HG02840 (cell line): Measurements from ENCODE around the gene ZNF333.
"Not testable (repeated sequence)": the region's sequence is repeated elsewhere in the genome, so short reads cannot be mapped to it uniquely, and the experiment has no call there.

ENCODE experiments used
- ATAC-seq: cut with Tn5 transposase; IDR thresholded peaks from one replicate; pipeline ENCODE4 v1.9.1; 2021; ENCODE audit warnings: mild to moderate bottlenecking, moderate library complexity, moderate number of reproducible peaks; ENCODE audit not compliant: unreplicated experiment, low FRiP score

The ZNF333 gene

DNA sequence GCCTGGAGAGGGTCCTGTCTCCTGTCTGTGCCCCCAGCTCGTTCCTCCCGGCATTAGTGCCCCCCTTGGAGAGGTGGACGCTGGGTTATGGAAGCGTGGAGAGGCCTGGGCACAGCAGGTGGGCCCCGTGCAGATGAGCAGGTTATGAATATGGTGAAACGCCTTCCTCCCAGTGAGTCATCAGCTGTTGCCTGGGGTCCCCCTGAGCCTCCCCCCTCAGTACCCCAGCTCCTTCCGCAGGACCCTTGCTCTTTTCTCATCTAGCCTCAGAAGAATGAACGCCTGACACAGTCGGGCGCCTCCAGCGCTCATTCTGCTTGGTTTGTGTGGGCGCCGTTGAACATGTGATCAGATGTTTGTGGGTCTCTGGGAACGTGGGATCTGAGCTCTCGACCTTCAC, 76.0 kb downstream of the ZNF333 start:
- ATAC-seq, result not testable (repeated sequence)

DNA sequence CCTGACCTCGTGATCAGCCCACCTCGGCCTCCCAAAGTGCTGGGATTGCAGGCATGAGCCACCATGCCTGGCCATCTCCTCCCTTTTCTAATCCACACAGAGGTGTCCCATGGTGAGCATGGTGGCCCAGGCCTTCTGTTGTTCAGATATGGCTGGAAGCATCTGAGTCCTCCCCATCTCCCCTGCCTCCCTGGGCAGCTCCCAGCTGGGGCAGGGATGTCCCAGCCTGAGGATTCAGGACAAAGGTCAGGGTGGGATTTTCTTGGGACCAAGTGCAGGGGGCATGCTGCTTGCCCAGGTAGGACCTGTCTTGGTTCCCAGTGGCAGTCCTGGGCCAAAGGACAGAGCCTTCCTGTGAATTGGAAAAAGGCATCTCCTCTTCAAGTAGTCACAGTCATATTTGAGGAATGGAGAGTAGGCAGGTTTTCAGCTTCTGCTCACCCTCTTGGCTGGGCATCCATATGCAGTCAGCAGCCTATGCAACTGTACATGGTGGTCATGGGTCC, 77.7 kb downstream of the ZNF333 start:
- ATAC-seq, result no peak

DNA sequence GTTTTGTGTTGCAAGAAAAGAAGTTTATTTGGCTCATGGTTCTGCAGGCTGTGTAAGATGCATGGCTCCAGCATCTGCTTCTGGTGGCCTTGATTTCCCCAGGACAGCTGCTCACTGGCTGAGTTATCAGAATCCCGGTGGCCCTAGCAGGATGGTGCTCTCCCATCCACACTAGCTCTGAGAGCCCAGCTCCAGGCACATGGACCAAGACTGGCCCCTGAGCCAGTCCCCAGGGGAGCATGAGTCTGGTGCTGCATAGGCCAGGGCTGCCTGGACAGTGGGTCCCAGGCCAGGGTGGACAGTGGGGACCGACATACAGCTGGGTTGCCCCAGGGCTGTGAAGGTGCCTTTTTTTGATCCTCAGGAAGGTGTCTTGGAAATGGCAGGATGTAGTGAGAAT, 78.2 kb downstream of the ZNF333 start:
- ATAC-seq, result no peak

DNA sequence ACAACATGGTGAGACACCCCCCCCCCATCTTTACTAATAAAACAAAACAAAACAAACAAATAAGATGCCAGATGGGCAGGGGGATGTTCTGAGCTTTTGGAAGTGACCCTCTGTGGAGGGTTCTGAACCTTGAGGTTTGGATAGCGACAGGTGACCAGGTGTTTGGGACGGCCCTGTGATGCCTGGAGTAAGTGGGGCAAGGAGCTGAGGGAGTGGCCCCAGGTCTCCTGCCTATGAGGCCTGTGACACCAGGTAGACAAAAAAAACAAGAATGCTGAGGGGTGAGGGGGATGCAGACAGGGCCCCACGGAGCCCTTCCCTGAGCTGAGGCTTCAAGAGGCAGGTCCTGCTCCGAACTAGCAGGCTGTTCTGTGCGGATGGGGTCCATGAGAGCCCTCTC, 79.4 kb downstream of the ZNF333 start:
- no peak for ATAC-seq

DNA sequence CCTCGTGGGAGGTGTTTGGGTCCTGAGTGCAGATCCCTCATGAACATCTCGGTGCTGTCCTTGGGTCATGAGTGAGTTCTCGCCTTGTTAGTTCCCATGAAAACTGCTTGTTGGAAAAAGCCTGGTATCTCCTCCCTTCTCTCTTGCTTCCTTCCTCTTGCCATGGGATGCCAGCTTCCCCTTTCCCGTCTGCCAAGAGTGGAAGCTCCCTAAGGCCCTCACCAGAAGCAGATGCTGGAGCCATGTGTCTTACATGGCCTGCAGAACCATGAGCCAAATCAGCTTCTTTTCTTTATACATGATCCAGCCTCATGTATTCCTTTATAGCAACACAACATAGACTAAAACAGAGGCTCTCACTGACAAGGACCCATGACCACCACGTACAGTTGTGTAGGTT, 80.3 kb downstream of the ZNF333 start:
- no peak for ATAC-seq

DNA sequence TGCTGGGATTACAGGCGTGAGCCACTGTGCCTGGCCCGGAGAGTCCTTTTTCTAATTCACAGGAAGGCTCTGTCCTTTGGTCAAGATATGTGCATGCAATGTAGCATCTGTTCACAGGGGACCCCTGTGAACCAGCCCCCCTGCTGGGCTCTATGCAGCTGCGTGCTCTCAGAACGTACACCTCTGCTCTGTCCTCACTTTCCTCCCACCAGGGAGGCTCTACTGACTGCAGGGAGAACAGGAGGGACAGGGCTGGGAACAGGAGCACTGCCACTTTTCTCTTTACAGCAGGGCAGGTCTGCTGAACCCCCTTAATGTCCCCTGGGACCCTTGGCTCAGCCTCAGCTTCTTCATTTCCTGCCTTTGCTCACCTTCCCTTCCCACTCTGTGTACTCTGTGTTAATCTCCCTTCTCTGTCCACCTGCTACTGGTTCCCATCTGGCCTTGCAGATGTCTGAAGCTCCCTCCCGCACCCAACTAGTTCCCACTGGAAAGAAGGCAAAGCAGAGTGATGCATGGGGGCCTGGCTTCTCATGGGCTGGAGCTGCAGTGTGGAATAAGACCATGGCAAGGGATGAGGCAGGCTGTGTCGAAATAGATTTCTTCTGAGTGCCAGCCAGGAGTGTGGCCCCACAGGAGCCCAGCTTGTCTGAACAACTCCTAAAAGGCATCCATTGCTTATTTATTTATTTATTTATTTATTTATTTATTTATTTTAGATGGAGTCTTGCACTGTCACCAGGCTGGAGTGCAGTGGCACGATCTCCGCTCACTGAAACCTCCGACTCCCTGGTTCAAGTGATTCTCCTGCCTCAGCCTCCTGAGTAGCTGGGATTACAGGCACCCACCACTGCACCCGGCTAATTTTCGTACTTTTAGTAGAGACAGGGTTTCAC, 81.3 kb downstream of the ZNF333 start:
- ATAC-seq, result no peak

DNA sequence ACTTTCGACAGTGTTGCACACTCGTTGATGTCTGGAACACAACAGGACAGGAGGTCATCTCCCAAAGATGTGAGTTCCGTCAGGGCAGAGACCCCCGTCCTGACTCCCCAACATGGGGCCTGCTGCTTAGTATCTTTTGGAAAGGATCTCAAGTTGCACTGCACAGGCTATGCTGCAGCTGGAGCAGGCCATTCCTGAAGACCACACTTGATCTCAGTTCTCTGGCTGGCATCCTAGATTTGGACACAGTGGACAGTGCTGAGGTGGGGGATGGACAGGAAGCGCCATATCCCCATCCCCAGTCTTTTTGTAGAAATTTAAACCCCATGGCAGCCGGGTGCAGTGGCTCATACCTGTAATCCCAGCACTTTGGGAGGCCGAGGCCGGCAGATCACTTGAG, 82.6 kb downstream of the ZNF333 start:
- no peak for ATAC-seq

DNA sequence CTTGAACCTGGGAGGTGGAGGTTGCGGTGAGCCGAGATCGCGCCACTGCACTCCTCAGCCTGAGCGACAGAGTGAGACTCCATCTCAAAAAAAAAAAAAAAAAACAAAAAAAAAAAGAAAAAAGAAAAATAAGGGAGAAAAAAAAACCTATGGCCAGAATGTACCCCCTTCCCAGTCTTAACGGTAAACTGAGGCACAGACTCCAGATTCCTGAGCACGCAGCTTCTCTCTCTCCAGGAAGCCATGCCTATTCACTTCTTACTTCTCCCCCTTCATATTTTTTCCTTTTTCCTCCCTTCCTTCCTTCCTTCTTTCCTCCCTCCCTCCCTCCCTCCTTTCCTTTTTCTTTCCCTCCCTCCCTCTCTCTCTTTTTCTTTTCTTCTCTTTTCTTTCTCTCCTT, 83.1 kb downstream of the ZNF333 start:
- ATAC-seq, result no peak

DNA sequence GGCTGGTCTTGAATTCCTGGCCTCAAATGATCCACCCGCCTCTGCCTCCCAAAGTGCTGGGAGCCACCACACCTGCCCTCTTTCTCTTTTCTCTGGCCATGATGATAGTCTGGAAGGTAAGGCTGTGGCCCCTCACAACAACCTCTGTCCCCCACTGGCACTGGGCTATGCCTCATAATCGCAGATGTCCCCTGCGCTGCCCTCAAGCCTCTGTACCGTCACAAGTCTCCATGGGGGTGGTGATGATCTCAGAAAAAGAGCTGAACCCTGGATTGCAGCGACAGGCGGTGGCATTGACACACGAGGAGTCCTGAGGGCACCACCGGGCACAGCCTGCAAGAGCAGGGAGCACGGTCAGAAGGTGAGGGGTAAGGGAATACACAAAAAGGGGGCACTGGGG, 83.9 kb downstream of the ZNF333 start:
- ATAC-seq, result not testable (repeated sequence)

DNA sequence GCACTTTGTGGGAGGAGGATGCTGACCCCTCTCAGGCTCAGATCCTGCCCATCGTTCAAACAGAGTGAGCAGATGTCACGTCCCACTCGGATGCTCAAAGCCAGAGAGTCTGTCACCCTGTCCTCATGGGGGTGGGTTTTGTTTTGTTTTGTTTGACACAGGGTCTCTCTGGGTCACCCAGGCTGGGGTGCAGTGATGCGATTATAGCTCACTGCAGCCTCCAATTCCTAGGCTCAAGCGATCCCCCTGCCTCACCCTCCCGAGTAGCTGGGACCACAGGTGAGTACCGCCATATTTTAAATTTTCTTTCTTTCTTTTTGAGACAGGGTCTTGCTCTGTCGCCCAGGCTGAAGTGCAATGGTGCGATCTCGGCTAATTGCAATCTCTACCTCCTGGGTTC, 84.5 kb downstream of the ZNF333 start:
- ATAC-seq, result no peak

DNA sequence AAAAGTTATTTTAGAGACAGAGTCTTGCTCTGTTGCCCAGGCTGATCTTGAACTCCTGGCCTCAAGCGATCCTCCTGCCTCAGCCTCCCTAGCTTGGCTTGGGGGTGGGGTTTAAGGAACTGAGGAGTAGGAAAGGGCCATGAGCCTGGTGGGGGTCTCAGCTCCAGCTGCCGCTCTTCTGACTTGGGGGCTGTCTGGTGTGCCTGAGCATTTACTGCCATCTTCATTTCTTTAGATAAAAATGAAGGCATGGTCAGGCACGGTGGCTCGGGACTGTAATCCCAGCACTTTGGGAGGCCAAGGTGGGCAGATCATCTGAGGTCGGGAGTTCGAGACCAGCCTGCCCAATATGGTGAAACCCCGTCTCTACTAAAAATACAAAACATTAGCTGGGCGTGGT, 85.5 kb downstream of the ZNF333 start:
- not testable (repeated sequence) for ATAC-seq

DNA sequence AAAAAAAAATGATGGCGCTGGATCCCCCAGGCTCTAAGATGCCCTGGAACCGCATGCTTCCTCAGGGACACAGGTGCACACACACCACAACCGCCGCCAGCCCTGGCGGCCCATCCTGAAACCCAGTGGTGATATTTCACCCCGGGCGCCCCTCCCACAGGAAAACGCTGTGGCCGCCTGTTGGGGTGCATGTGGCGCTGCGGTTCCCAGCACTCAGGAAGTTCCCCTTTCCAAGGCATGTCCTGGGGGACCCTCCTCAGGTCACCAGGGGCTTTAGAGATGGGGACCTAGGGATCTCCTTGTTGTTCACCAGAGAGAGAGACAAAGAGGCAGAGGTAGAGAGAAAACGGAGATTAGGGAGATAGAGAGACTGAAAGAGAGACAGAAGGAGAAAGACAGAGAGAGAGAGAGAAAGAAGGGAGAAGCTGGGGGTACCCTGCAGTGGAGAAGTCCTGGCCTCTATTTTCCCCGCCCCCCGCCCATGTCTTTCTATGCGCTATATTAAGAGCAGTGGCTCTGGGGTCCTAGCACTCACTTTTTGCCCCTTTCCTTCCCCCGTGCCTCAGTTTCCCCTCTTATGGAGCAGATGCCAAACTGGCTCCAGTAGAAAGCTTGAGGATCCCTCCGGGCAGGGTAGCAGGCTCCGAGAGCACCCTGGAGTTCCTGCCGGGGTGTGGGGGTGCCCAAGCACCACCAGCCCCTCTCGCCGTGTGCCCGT, 86.2 kb downstream of the ZNF333 start:
- ATAC-seq, result no peak

DNA sequence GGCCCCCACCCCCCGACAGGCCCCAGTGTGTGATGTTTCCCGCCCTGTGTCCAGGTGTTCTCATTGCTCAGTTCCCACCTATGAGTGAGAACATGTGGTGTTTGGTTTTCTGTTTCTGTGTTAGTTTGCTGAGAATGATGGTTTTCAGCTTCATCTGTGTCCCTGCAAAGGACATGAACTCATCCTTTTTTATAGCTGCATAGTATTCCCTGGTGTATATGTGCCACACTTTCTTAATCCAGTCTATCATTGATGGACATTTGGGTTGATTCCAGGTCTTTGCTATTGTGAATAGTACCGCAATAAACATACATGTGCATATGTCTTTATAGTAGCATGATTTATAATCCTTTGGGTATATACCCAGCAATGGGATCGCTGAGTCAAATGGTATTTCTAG, 87.8 kb downstream of the ZNF333 start:
- ATAC-seq, result not testable (repeated sequence)

DNA sequence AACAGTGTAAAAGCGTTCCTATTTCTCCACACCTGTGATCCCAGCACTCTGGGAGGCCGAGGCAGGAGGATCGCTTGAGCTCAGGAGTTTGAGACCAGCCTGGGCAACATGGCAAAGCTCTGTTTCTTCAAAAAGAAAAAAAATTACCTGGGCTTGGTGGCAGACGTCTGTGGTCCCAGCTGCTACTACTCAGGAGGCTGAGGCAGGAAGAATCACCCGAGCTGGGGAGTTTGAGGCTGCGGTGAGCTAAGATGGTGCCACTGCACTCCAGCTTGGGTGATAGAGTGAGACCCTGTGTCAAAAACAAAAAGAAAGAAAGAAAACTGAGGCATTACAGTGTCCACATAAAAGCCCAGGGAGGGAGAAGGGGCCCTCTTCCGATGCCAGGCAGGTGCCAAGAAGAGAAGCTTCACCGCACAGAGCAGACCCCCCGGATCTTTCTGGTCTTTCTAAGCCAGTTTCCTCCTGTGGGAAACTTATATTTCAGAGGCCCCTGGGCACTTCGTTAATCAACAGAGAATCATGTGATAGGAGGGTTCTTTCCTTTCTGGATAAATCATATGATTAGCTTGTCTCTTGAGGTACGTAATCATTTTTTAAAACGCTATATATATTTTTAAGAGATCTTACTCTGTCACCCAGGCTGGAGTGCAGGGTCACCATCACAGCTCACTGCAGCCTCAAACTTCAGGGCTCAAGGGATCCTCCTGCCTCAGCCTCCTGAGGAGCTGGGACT, 88.4 kb downstream of the ZNF333 start, which contains the start of gene ADGRE2:
TSS of gene ADGRE2 (minus strand) at position 451 of the 736 bp plus-strand sequence. CDS start 1,804 bp downstream, outside the sequence.
- ATAC-seq, result not testable (repeated sequence)

DNA sequence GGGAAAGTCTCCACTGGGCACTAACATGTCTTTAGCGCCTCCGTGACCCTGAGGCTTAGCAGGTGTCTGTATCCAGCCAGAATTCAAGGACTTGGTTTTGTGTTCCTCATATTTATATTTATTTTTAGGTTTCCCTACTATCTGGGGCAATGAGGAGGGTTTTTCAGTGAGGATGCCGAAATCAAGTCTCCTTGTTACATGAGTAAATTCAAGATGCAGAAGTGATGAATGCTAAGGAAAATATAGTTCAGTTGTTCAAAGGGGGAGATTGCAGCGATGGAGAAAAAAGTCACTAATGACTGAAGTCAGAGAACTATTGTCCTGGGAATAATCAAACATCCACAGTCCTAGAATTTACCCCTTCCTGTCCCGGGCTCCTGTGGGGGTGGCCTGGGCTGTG, 89.3 kb downstream of the ZNF333 start:
- no peak for ATAC-seq

DNA sequence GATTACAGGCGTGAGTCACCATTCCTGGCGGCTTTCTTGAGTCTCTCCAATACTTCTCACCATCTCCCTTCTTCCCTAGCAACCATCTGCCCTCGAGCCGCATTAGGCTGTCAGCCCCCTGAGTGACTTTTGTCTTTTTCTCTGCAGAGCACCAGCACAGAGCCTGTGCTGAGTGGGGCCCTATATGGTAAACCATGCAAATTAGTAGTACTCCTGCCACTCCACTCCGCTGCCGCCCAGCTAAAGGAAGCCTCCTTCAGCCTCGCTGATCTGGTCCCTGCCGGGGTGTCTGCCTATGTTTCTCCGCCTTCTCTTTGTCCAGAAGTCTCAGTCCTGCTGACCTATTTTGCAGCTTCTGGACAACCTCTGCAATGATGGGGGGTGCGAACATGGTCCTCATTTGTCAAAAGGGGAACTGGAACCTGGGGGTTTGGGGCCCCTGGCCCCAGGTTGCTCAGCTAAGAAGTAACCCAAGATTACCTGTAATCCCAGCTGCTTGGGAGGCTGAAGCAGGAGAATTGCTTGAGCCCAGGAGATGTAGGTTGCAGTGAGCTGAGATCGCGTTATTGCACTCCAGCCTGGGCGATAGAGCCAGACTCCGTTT, 90.9 kb downstream of the ZNF333 start:
- ATAC-seq, result not testable (repeated sequence)

DNA sequence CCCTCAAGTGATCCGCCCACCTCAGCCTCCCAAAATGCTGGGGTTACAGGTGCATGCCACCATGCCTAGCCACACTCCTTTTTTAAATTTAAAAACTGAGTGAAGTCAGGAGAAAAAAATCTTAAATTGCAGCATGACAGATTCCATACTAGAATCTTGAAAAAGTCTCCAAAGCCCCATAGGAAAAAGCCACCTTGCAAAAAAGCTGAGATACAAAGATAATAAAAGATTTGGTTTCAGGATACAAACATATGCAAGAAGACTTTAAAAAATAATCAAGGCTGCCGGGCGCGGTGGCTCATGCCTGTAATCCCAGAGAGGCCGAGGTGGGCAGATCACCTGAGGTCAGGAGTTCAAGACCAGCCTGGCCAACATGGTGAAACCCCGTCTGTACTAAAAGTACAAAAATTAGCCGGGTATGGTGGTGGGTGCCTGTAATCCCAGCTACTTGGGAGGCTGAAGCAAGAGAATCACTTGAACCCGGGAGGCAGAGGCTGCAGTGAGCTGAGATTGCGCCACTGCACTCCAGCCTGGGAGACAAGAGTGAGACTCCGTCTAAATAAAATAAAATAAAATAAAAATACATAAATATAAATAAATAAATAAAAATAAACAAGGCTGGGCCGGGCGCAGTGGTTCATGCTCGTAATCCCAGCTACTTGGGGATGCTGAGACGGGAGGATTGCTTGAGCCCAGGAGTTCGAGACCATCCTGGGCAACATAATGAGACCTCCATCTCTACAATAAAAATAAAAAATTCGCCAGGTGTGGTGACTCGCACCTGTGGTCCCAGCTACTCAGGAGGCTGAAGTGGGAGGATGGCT, 92.1 kb downstream of the ZNF333 start:
- ATAC-seq, result not testable (repeated sequence)

DNA sequence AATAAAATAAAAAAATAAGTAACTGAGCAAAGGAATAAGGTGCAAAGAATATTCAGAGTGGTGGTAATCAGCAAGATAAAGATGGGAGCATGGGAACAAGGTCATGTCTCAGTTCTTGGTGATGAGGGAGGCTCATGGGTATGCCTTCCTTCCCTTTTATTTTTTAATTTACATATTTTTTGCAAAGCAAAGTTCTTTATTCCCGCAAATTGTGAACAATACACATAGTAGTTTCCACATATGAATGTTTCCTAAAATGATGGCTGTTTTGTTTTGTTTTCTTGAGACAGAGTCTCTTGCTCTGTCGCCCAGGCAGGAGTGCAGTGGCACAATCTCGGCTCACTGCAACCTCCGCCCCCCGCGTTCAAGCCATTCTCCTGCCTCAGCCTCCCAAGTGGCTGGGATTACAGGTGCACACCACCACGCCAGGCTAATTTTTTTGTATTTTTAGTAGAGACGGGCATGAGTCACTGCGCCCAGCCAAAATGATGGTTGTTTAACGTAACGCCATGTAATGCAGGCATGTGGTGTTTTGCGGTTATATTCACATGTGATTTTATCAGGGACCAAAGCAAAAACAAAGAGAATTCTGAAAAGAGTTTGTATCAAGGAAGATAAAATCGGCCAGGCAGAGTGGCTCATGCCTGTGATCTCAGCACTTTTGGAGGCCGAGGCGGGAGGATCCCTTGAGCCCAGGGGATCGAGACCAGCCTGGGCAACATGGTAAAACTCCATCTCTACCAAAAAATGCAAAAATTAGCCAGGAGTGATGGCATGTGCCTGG, 93.0 kb downstream of the ZNF333 start:
- ATAC-seq, result no peak
